Activated CD4-positive, alpha-beta T cell treated with anti-CD3 and anti-CD28 coated beads for 36 hours (primary cell): Measurements from ENCODE around the gene CMC2. TPM values are rescaled to one million over a fixed set of nuclear protein-coding genes. Genes with fewer than 3 reads are reported as not detected.

Experiments used
- ATAC-seq: fragments of 200-7000 bp; cut with Tn5 transposase; one replicate; pipeline ENCODE4 v1.10.0; 2021; ENCODE audit warnings: mild to moderate bottlenecking, moderate library complexity
- CTCF ChIA-PET: fragments of 350-600 bp; sonication (Branson Sonifier 250); formaldehyde crosslinking; loops from one replicate; lab custom pipeline; 2021; ENCODE audit warnings: antibody characterized with exemption; lab: Charles Lee
- POLR2A ChIA-PET: fragments of 350-600 bp; sonication (Branson Sonifier 250); formaldehyde crosslinking; loops from one replicate; lab custom pipeline; 2021; ENCODE audit warnings: antibody characterized with exemption, inconsistent platforms; lab: Charles Lee
- DNase-seq: peaks from one replicate; pipeline ENCODE4 v3.0.0-alpha.2; 2020
- H3K27ac Mint-ChIP-seq: one replicate; pipeline ENCODE4 v1.8.0; 2021; ENCODE audit warnings: mixed read lengths
- H3K27me3 Mint-ChIP-seq: one replicate; pipeline ENCODE4 v1.8.0; 2021; ENCODE audit warnings: mixed read lengths
- H3K36me3 Mint-ChIP-seq: one replicate; pipeline ENCODE4 v1.8.0; 2021; ENCODE audit warnings: low read depth, mixed read lengths
- H3K4me1 Mint-ChIP-seq: one replicate; pipeline ENCODE4 v1.8.0; 2021; ENCODE audit warnings: mixed read lengths
- H3K4me3 Mint-ChIP-seq: one replicate; pipeline ENCODE4 v1.8.0; 2021; ENCODE audit warnings: mild to moderate bottlenecking, moderate library complexity, mixed read lengths
- H3K9me3 Mint-ChIP-seq: one replicate; pipeline ENCODE4 v1.8.0; 2021; ENCODE audit warnings: low read depth, mixed read lengths
- intact Hi-C, 2 experiments: fragments of 100-400 bp; cut with DNase I in 1 of 2; cut with micrococcal nuclease in 1 of 2; formaldehyde crosslinking; loops; one replicate each; pipeline versions ENCODE4 v1.14.2 to v1.15.1; 2022 to 2024; cut with DNase I, micrococcal nuclease
- total RNA-seq, 2 experiments: library from RNA; stranded (reverse); gene quantifications; one replicate each; pipeline ENCODE4 v1.2.3, GENCODE V29; 2021

The CMC2 gene
- total RNA-seq, 2 experiments from 2014 or later: 100.0 to 114 TPM

DNA sequence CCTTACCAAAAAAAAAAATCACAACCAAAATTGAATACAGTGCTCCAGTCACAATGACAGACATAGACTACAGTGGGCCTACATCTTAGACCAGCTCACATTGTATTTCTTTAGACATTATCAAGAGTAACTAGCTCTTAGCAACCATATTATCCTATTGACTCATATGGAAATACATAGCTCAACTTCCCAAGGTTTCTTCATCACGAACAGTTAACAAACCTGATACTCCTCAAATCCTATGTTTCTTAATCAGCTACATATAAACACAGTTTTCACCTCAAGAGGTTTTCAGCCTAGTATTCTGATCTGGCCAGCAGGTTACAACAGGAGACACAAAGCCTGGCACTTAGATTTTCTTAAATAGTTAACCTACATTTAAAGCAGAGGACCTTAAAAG is 29.7 kb downstream of the CMC2 start:
- CTCF ChIA-PET: no interaction called here
- no peak for DNase-seq

DNA sequence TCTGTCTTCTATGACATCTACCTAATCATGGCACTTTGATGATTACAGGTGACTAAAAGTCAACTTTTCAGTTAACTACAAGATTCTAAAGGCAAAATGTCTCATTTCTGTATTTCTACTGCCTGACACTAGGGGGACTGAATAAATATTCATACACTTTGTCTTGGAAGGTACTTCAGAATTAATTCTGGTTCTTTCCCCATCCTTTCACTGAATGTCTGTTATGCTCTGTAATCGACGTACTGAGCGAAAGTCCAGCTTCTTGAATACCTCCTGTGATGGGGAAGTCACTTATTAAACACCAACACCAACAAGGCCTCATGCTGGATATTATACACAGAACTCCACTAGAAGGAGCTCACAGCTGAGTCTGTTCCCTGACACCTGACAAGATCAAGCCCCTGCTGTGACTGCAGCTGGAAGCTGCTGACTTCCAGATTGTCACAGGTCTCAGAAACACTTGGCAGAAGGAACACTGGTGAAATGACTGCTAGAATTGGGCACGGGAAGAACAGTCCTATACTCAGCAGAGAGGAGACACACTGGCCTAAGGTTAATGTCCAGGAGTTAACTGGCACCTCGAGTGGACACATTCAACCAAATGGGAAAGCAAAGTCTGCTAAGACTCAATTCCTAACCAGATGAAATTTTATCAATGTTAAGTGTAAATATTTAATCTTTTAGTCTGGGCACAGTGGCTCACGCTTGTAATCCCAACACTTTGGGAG is 31.9 kb downstream of the CMC2 start:
- Mint-ChIP-seq H3K4me1 (peaks cover 10% of the 10 kb centered on the region), H3K36me3 (peaks cover 26% of the 10 kb centered on the region), H3K4me3 (no peak overlapping the region), H3K9me3 (no peaks in the 10 kb centered on the region), H3K27ac (no peak overlapping the region), H3K27me3 (no peaks in the 10 kb centered on the region)
- intact Hi-C loops: no loop called here
- DNase-seq: no peak
- CTCF ChIA-PET: interaction anchor here (0.6 to 1.8 kb wide), 13 partner anchors 9 to 1524 kb away, joined by 3 to 10 read pairs (median 4); no protein-coding TSS in a partner anchor
- ATAC-seq: peak; percentile 70
- POLR2A ChIA-PET: interaction anchor here (0.6 to 0.7 kb wide), 2 partner anchors 29 to 824 kb away, joined by 3 to 10 read pairs; no protein-coding TSS in a partner anchor

More for the DNA sequence above, 29.7 kb downstream of the CMC2 start:
- peak overlapping the region; percentile 19 for H3K27ac Mint-ChIP-seq
- no peaks in the 10 kb centered on the region for H3K27me3 Mint-ChIP-seq
- H3K4me3 Mint-ChIP-seq: no peak overlapping the region
- H3K4me1 Mint-ChIP-seq: peaks cover 7% of the 10 kb centered on the region
- H3K9me3 Mint-ChIP-seq: no peaks in the 10 kb centered on the region
- H3K36me3 Mint-ChIP-seq: peaks cover 32% of the 10 kb centered on the region
- ATAC-seq: no peak
- POLR2A ChIA-PET: no interaction called here
- intact Hi-C loops: no loop called here

DNA sequence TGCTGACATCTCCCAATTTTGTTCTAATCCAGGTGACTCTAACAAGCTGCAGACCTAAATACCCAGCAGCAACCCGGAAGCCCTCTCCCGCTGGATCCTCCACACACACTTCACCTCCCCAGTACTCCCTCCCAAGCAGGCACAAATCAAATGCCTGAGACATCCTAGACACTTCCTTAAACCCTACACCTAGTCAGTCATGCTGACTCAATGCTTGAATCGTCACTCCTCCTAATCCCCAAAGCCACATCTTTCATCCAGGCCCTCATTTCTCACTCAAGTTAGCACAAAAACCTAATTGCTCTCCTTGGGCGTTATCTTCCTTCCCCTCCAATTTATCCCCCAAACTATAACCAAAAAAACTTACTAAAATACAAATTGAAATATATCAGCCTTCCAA is 32.7 kb downstream of the CMC2 start:
- Mint-ChIP-seq H3K36me3 (peaks cover 29% of the 10 kb centered on the region), H3K4me3 (no peak overlapping the region), H3K27me3 (no peaks in the 10 kb centered on the region), H3K9me3 (no peaks in the 10 kb centered on the region), H3K4me1 (peaks cover 10% of the 10 kb centered on the region), H3K27ac (no peak overlapping the region)
- ATAC-seq (no peak), DNase-seq (no peak)
- ChIA-PET POLR2A (interaction anchor here (0.6 kb wide), 2 partner anchors 14 to 27 kb away, joined by 3 to 4 read pairs; no protein-coding TSS in a partner anchor), CTCF (interaction anchor here (0.7 to 1.8 kb wide), 9 partner anchors 16 to 1523 kb away, joined by 3 to 10 read pairs (median 5); no protein-coding TSS in a partner anchor)
- intact Hi-C loops: no loop called here

DNA sequence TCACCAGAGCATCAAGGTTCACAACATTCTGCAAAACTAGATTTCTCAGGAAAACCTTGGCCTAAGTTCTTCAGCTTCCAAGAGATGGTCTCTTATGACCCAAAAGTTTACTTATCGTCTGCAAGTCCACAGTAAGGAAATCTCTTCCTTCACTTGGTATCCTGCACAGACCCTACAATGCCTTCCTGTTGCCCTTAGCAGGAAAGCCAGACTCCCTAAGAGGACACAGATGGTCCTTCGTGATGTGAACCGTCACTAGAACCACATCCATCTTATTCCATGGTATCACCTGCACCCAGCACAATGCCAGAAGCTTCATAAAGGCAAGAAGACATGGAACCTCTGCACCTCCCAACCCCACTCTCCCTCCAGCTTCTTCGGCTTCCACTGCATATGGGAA is 34.1 kb downstream of the CMC2 start:
- peaks cover 10% of the 10 kb centered on the region for H3K4me1 Mint-ChIP-seq
- intact Hi-C loops: no loop called here
- no peaks in the 10 kb centered on the region for H3K9me3 Mint-ChIP-seq
- DNase-seq (no peak), ATAC-seq (no peak)
- ChIA-PET POLR2A (no interaction called here), CTCF (interaction anchor here (0.7 to 1.0 kb wide), 3 partner anchors 21 to 31 kb away, joined by 3 read pairs; no protein-coding TSS in a partner anchor)
- no peaks in the 10 kb centered on the region for H3K27me3 Mint-ChIP-seq
- peaks cover 29% of the 10 kb centered on the region for H3K36me3 Mint-ChIP-seq
- H3K4me3 Mint-ChIP-seq: no peak overlapping the region
- no peak overlapping the region for H3K27ac Mint-ChIP-seq

DNA sequence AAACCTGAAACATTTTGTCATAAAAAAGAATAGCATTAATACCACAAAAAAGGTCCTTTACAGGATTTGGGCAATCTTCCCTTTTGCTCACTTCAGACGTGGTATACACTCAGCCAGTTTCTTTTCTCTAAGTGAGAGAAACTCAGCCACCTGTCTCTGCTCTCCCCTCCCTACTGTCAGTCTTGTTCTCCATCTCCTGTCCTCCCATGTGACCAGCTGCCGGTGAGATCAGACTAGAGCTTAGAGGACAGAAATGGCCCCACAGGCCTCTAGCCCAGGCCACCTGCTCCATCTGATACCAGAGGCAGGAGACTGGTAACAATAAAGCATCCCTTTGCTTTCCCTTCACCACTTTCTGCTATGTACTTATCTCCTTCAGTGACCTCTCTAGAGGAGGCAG is 34.9 kb downstream of the CMC2 start:
- Mint-ChIP-seq H3K9me3 (no peaks in the 10 kb centered on the region), H3K27me3 (no peaks in the 10 kb centered on the region), H3K27ac (no peak overlapping the region), H3K4me3 (no peak overlapping the region), H3K36me3 (peaks cover 26% of the 10 kb centered on the region), H3K4me1 (peaks cover 10% of the 10 kb centered on the region)
- DNase-seq (peak; percentile 20), ATAC-seq (peak; percentile 78)
- POLR2A ChIA-PET: no interaction called here
- CTCF ChIA-PET: interaction anchor here (1.0 kb wide), 2 partner anchors 20 to 29 kb away, joined by 3 read pairs; no protein-coding TSS in a partner anchor
- intact Hi-C loops: no loop called here

DNA sequence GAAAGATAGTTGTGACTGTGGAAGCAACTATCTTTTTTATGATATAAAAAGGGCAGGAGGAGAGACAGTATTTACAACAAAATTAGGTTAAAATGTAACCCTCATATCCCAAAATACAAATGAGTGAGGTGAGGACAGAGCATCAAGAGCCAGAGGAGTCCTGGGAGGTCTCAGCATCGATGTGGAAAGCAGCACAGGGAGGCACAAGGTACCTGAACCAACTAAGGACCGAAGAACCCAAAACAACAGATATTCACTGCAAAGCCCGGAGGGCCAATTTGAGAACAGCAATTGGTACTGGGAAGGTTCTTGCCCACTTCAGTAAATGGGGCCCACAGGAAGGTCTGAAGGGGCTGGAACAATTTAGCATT is 37.6 kb downstream of the CMC2 start:
- ChIA-PET POLR2A (no interaction called here), CTCF (no interaction called here)
- Mint-ChIP-seq H3K9me3 (no peaks in the 10 kb centered on the region), H3K27ac (no peak overlapping the region), H3K27me3 (no peaks in the 10 kb centered on the region), H3K4me1 (peaks cover 14% of the 10 kb centered on the region), H3K36me3 (peaks cover 15% of the 10 kb centered on the region), H3K4me3 (no peak overlapping the region)
- DNase-seq (no peak), ATAC-seq (no peak)
- intact Hi-C loops: no loop called here

DNA sequence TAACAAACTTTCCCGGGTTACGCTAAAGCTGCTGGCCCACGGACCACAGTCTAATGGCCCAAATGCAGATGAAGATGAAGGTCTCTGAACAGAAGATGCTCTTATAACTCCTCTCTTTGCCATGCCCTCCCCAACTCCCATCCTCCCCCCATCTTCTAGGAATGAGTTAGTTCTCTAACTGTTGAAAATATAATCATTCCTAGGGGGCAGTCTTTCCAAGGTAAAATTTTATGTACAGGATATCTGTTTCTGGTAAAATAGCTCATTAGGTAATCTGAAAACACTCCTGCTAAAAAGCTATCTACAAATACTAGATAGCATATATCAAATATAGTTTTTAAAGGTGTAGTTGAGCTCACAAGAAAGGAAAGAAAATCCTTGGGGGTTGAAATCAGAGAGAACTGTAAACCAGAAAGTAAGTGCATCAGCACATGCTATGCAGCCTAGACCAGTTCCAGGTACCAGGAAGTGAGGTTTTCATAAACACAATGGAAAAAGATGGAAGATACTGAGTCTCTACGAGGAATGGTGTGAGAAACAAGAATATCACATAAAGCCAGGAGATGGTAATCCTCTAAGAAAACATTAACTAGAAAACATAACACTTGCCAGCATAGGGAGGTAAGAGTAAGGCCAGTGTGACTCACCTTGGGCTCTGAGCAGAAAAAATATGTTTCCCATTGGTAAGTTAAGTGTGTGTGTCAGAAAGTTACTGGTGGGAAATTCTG is 38.1 kb downstream of the CMC2 start:
- Mint-ChIP-seq H3K4me1 (peaks cover 14% of the 10 kb centered on the region), H3K27ac (no peak overlapping the region), H3K27me3 (no peaks in the 10 kb centered on the region), H3K36me3 (peaks cover 13% of the 10 kb centered on the region), H3K4me3 (no peak overlapping the region), H3K9me3 (no peaks in the 10 kb centered on the region)
- no peak for DNase-seq
- intact Hi-C loops: no loop called here
- ATAC-seq: no peak
- CTCF ChIA-PET: no interaction called here
- POLR2A ChIA-PET: no interaction called here

DNA sequence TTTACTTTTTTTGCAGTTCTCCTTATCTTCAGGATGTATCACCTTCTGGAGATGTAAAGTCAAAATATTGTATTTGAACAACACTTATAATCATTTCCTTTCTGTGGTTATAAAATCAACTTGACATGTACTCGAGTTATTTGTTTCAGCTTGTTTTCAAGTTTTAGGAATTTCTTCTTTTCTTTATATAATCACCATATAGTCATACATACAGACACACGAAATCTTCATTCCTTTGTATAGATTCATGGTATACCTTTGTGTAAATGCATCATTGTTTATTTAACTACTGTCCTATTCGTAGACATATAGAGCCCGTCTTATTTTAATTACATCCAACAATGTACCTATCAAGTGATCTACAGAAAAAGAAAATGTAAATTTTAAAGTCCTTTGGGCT is 40.1 kb downstream of the CMC2 start:
- CTCF ChIA-PET: interaction anchor here (1.4 kb wide), 1 partner anchor 17 kb away, joined by 3 read pairs; no protein-coding TSS in a partner anchor
- intact Hi-C loops: no loop called here
- POLR2A ChIA-PET: no interaction called here
- H3K36me3 Mint-ChIP-seq: peaks cover 13% of the 10 kb centered on the region
- no peak overlapping the region for H3K4me3 Mint-ChIP-seq
- no peaks in the 10 kb centered on the region for H3K9me3 Mint-ChIP-seq
- DNase-seq (no peak), ATAC-seq (no peak)
- peaks cover 8% of the 10 kb centered on the region for H3K4me1 Mint-ChIP-seq
- H3K27ac Mint-ChIP-seq: no peak overlapping the region
- no peaks in the 10 kb centered on the region for H3K27me3 Mint-ChIP-seq

DNA sequence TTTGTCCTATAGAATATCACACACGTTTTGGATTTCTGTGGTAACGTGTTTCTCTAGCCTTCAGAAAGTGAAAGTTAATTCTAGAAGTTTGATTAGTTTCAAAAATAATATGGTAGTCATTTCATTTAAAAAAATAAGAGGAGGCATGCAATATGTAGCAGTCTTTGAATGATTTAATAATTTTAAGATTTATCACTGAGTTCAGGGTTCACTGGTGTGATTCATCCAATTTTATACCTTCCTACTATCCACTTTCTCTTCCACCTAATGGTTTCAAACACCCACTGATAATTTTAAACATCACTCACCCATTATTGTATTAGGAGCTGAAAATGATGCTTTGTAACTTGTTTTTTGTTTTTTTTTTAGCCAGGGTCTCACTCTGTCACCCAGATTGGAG is 42.3 kb downstream of the CMC2 start:
- peak; percentile 36 for ATAC-seq
- H3K4me1 Mint-ChIP-seq: peaks cover 8% of the 10 kb centered on the region
- peaks cover 17% of the 10 kb centered on the region for H3K9me3 Mint-ChIP-seq
- no peak overlapping the region for H3K4me3 Mint-ChIP-seq
- H3K36me3 Mint-ChIP-seq: peaks cover 7% of the 10 kb centered on the region
- CTCF ChIA-PET: interaction anchor here (1.0 kb wide), 1 partner anchor 15 kb away, joined by 3 read pairs; no protein-coding TSS in a partner anchor
- intact Hi-C loops: no loop called here
- no peak overlapping the region for H3K27ac Mint-ChIP-seq
- H3K27me3 Mint-ChIP-seq: no peaks in the 10 kb centered on the region
- DNase-seq: no peak
- POLR2A ChIA-PET: no interaction called here

DNA sequence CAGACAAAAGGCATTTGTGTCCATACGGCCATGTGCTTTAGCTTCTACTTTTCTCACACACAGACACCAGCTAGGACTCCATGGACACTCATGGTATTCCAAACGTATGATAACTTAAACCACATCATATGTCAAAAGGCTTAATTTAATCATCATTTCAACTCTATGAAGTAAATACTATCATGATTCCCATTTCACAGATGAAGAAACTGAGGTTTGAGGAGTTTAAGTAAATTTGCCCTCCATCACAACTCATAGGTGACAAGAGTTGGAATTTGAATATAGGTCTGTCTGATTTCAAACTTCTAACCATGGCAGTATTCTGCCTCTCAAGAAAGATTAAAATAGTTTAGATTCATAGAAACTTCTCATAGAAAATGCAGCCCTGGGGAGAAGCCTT is 43.8 kb downstream of the CMC2 start:
- Mint-ChIP-seq H3K4me3 (no peak overlapping the region), H3K27me3 (no peaks in the 10 kb centered on the region), H3K4me1 (peaks cover 8% of the 10 kb centered on the region), H3K36me3 (peaks cover 3% of the 10 kb centered on the region), H3K27ac (no peak overlapping the region), H3K9me3 (peaks cover 29% of the 10 kb centered on the region)
- CTCF ChIA-PET: no interaction called here
- intact Hi-C loops: no loop called here
- DNase-seq: no peak
- POLR2A ChIA-PET: no interaction called here
- no peak for ATAC-seq

DNA sequence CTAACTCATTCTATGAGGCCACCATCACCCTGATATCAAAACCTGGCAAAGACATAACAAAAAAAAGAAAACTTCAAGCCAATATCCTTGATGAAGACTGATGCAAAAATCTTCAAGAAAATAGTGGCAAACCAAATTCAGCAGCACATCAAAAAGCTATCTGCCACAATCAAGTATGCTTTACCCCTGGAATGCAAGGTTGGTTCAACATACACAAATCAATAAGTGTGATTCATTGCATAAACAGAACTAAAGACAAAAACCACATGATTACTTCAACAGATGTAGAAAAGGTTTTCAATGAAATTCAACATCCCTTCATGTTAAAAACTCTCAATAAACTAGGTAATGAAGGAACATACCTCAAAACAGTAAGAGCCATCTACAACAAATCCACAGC is 48.4 kb downstream of the CMC2 start:
- Mint-ChIP-seq H3K27ac (no peak overlapping the region), H3K4me1 (no peaks in the 10 kb centered on the region), H3K36me3 (peaks cover 6% of the 10 kb centered on the region), H3K4me3 (no peak overlapping the region), H3K9me3 (peaks cover 49% of the 10 kb centered on the region), H3K27me3 (no peaks in the 10 kb centered on the region)
- ChIA-PET CTCF (no interaction called here), POLR2A (interaction anchor here (0.6 kb wide), 1 partner anchor 1206 kb away, joined by 4 read pairs; no protein-coding TSS in a partner anchor)
- DNase-seq (no peak), ATAC-seq (no peak)
- intact Hi-C loops: no loop called here
